Pons (tissue), 1 donor: Measurements from ENCODE around the gene RNF121.

Experiments
- DNase-seq: peaks from one replicate; pipeline ENCODE4 v3.0.0-alpha.2; 2016; ENCODE audit warnings: low spot score

RNF121 gene

DNA sequence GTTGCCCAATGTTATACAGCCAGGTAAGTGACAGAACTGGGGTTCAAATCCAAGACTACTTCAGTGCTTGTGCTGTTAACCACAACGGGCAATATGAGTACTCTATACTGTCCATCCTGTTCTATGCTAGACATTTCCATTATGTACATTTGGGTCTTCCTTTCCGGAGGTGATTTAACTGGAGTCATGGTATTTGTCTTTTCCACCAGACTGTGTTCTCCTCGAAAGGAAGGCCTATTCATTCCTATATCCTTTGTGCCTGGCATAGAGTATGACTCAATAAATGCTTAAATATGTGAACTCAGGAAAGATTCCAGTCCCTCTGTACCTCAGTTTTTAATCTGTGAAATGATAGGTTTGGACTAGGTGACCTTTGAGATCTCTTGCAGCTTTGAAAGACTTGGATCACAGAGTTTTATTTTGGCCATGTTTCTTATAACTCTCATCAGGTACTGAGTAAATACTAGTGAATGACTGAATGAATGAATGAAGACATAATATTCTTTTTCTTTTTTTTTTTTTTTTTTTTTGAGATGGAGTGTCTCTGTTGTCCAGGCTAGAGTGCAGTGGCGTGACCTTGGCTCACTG is 6.6 kb downstream of the RNF121 start:
- no peak for DNase-seq

DNA sequence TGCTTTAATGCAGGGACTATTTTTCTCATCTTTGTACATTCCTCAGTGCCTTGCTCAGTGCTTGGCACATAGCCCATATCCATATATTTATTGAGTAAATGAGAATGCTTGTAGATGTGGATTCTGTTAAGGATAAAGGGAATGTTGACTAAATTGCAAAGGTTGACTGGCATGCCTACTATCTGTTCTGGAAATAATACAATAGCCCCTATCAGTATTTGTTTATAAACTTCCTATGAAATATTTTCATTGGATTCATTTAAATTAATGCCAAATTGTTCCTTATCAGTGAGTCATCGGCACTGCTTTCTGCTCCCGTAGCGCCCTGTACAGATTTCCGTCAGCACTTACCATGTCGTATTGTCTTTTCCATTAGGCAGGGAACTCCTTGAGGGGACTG is 8.0 kb downstream of the RNF121 start:
- no peak for DNase-seq

DNA sequence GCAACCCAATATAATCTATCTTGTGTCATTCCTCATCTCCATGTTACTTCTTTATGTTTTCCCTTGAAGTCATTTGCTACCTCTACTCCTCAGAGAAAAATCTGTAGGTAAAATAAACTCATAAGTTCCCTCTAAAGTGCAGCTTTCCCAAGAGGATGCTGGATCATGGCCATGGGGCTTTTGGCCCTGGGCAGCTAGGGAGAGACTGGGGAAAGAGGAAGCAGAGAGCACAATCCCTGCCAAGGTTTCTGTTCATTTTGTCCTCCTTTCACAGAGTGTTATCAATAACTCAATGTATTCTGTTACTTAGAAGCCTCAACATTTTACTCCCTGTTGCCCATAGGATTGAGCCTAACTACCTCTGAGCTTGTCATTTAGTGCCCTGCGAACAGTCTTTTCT is 9.0 kb downstream of the RNF121 start:
- peak; percentile 9 for DNase-seq

DNA sequence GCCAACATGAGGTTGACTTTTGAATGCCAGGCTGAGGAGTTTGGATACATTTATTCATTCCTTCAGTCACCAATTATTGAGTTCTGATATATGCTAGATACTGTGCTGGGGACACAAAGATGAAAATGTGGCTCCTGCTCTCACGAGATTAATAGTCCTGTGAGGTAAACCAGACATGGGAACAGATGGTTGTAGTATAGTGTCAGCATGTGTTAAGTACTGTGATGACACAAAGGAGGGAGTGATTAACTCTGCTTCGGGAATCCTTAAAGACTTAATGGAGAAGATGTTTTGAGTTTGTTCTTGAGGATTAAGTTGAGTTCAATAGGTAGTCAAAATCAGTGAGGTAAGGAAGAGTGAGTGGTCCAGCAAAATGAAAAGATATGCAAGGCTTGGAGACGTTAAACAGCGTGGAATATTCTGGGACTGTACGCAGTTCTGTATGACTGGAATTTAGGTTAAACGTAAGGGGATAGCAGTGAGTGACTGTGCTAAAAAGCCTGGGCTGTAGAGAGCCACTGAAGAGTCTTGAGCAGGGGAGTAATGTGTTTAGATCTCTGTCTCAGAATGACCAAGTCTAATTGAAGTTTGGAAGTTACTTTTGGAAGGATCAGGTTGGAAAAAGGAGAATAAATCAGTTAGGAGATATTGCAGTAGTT is 11.8 kb downstream of the RNF121 start:
- peak; percentile 18 for DNase-seq

DNA sequence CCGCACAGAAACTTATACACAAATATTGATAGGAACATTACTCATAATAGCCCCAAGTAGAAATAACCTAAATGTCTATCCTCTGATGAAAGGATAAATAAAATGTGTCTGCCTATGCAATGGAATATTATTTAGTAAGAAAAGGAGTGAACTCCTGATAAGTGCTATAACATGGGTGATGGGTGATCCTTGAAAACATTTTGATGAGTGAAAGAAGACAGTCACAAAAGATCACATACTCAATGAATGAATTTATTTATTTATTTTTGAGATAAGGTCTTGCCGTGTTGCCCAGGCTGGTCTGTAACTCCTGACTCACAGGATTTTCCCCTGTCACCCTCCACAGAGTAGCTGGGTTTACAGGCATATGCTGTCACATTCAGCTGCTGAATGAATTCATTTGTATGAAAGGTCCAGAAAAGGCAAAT is 17.3 kb downstream of the RNF121 start:
- no peak for DNase-seq

DNA sequence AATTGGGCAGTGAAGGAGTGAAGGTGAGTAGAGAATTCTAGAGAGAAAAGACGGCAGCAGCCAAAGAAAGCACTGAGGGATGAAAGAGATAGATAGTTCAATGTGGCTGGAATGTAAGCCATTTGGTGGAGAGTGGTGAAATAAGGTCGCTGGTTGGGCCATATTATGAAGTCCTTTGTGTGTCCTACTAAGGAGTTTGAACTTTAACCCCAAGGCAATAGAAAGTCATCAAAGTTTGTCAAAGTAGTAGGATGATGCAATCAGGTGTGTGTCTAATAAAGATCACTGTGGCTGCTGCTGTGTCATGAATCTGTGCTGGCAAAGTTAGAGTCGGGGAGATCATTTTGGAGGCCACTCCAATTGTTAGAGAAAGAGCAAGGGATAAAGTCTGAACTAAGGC is 18.7 kb downstream of the RNF121 start:
- DNase-seq = no peak

DNA sequence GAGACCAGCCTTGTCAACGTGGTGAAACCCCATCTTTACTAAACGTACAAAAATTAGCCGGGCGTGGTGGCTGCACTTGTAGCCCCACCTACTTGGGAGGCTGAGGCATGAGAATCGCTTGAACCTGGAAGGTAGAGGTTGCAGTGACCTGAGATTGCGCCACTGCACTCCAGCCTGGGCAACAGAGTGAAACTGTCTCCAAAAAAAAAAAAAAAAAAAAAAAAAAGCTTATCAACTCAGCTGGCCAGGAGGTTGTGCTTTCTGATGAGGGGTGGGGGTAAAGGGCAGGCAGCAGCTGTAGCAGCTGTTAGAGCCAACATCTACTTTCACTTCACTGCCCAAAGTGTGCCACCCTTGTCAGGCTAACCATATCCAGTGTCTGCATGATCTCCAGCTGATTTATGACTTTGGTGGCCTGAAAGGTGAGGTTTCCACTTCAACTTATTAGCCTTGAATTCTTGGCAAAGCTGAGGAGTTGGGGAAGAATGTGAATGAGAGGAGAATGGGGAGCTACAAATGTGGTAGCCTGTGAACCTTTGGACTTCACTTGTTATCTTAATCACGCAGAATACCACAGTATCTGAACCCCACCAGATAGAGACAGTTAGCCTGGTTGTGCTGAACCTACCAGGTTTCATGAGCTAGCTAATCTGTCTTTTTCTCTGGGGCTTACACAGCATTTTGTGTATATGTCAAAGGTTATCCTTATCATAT is 19.6 kb downstream of the RNF121 start:
- no peak for DNase-seq

DNA sequence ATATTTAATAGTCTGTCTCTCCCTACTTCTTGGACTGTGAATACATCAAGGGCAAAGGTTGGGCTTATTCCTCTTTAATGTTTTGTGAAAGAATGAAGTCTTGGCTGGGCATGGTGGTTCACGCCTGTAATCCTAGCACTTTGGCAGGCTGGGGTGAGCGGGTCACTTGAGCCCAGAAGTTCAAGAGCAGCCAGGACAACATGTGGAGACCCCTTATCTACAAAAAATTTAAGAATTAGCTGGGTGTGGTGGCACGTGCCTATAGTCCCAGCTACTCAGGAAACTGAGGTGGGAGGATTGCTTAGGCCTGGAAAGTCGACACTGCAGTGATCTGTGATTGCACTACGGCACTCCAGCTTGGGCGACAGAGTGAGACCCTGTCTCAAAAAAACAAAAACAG is 20.2 kb downstream of the RNF121 start:
- no peak for DNase-seq

DNA sequence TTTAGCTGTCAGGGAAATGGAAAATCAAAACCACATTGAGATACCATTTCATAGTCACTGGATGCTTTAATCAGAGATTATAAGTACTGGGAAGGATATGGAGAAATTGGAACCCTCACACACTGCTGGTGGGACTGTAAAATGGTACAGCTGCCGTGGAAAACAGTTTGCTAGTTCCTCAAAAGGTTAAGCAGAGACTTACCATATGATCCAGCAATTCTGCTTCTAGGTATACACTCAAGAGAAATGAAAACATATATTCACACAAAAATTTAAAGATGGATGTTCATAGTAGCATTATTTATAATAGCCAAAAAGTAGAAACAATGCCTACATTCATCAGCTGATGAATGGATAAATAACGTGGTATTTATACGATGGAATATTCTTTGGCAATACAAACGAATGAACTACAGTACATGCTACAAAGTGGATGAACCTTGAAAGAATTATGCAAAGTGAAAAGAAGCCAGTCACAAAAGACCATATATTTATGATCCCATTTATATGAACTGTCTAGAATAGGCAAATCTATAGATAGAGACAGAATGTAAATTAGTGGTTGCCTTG is 23.0 kb downstream of the RNF121 start:
- no peak for DNase-seq

DNA sequence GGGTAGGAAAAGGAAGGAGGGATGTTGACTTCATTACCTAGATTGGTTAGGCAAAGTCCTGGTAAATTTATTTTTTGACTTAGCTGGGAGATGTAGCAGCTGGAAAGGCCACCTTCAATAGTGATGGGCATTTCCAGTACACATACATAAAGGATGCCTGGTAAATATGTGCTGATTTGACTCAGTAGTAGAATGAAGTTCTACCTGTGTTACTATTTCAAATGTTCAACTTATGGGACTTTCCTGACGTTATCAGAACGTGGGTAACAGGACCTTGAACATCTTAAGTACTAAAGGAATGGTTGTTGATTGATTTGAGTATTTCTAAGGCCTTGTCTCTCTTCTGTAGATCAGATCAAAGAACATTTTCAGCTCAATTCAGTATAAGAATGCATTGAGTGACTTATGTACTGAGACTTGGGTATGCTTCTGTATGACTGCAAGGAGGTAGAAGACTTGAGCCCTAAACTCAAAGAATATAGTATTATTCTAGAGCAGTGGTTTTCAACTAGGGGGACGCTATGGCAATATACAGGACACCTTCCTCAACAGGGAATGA is 27.1 kb downstream of the RNF121 start:
- no peak for DNase-seq

DNA sequence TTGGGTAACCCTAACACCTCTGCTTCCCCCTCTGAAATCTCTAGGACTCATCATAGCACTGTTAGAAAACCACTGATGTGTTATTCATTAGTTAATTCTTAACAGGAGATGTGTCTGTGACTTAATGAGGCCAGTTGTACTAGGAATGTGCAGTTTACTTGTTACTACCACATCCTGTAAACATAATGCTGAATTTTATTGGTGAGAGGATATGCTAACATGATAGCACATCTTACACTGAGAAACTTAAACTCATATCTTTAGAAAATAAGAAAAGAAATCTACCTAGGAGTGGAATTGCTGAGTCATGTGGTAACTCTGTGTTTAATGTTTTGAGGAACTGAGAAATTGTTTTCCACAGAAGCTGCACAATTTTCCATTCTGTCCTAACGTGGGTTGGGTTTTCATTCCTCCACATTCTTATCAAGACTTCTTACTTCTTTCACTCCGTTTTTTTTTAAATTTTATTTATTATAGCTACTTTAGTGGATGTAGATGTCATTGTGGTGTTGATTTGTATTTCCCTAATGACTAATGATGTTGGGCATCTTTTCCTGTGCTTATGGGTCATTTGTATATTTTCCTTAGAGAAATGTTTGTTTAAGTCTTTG is 33.7 kb downstream of the RNF121 start:
- peak; percentile 62 for DNase-seq

DNA sequence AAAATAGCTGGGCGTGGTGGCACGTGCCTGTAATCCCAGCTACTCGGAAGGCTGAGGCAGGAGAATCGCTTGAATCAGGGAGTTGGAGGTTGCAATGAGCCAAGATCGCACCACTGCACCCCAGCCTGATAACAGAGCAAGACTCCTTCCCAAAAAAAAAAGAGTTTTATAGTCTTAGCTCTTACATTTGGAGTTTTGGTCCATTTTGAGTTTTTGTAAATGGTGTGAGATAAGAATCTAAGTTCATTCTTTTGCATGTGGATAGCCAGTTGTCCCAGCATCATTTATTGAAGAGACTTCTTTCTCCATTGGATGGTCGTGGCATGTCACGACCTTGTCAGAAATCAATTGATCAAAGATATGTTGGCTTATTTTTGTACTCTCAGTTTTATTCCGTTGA is 34.6 kb downstream of the RNF121 start:
- DNase-seq = no peak

DNA sequence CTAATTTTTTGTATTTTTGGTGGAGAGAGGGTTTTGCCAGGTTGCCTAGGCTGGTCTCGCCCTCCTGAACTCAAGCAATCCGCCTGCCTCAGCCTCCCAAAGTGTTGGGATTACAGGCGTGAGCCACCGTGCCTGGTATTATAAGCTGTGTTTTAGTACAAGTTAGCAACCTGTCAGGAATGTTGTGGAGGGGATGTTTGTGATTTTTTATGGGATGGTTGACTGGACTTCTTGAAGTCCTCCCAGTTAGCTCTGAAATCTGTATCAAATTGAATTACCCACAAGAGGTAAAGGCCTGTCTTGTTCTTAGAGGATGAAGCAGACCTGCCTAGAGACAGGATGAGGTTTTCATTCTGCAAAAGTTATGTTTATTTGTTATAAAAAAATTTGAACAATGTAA is 35.8 kb downstream of the RNF121 start:
- no peak for DNase-seq

DNA sequence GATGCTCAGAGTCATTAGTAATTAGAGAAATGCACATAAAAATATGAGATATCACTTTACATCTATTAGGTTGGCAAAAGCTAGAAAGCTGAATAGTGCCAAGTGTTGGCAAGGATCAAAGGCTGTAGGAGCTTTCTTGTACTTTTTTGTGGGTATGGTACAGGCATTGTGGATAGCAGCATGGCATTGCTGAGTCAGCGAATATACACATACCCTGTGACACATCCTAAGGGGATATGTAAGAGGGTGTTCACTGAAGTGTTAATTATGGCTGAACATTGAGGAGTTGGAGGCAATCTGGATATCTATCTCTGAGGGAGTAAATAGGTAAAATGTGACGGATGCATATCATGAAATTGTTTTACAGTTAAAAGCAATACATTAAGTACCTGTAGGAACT is 42.8 kb downstream of the RNF121 start:
- no peak for DNase-seq

DNA sequence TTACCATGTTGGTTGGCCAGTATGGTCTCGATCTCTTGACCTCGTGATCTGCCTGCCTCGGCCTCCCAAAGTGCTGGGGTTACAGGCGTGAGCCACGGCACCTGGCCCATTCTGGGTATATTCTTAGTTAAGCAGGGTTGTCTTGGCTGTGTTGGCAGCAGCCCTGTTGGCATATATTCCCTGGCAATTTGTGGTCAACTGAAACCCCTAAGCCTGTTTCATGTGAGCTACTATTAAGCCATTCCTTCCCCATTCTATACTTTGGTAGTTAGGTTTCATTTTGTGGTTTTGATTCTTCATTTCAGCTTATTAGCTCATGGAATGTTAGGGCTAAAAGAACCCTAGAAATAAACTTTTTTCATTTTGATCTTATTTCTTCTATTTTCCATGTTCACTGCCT is 47.7 kb downstream of the RNF121 start:
- no peak for DNase-seq

DNA sequence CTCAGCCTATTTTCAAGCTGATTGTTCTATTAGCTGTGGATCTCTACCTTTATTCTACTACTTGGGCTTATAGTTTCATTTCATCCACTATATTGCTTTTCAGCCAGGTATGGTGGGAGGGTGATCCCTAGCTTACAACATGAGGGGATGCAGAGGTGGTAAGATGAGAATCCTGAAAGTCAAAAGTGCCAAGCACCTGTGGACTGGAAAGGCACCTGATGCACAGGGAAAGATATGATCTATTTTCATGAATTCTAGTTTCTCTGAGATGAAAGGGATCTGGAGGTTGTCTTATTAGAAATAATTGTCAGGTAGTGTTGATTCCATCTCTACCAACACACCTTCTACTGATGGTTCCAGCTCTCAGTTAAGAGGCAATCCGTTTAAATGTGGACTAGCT is 48.2 kb downstream of the RNF121 start:
- DNase-seq = no peak

DNA sequence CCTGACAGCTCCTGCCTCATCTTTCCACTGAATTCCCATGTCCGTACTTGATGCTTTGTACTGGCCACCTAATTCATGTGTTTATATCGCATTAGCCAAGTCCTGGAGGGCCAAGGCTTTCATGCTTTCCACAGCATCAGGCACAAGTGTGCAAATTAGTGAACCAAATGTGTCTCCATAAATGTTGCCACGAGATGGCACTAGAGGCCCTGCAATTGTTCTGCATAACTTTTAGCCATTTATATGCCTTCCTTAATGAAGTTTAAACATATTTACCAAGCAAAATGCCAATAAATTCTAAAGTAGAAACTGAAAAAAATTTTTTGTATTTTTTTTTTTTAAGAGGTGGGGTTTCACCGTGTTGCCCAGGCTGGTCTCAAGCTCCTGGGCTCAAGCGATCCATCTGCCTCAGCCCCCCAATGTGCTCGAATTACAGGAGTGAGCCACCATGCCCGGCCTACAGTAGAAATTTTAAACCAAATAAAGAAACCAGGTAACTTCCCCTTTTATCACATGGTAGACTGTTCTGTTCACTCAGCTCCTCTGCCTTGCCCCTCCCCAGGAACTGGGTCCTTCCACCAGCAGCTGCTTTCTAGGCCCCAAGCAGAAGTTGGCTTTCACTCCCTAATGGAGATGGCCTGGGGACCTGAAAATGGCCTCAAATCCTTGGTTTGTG is 49.0 kb downstream of the RNF121 start:
- peak; percentile 82 for DNase-seq

DNA sequence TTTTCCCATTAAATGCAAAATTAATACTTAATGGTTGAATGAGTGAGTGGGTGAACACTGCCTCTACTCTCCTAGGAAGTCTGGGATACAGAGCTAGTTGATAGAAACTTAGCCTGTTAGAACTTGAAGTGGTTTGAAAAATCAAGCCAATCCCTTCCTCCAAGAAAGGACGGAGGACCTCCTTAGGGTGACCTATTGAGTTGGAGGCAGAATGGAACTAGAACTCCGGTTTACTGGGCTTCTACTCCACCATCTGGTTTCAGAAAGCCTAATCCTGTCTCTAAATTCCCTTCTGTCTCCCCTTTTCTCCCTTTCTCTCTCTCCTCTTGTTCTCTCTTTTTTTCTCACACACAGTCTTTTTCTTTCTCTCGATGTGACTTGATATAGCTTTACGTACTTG is 50.2 kb downstream of the RNF121 start:
- no peak for DNase-seq

DNA sequence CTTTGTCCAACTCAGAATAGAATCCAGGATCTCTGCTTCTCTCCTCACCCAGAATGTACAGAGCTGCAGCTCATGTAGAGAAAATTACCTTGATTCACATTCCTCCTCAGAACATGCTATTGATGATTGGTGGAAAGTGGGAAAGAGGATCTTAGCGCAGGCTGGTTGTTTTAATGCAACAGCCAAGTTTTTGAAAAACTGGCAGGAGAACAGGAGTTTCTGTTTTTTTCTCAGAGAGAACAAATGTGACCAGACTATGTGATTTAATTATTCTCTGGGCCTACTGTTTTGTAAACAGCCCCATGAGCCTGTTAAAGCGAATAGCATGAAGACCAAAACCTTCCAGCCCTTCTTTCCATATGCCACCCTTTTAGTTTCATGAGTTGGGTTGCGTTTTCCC is 50.8 kb downstream of the RNF121 start:
- peak; percentile 72 for DNase-seq

DNA sequence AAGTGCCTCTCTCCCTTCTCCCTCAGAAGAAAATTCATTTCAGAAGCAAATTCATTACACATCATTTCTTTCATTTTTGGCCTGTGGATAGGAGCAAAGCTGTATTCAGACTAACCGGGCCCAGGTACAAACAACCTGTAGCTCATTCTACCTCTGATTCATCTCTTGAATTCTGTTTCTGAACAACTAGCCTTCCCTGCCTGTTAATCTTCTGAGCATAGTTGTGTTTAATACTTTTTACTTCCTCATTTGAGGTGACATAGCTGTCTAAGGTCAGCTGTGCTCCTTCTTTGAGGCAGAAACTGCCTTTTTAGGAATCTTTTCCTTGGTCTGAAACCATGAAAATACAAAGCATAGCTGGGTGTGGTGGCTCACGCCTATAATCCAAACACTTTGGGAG is 57.3 kb downstream of the RNF121 start:
- no peak for DNase-seq

DNA sequence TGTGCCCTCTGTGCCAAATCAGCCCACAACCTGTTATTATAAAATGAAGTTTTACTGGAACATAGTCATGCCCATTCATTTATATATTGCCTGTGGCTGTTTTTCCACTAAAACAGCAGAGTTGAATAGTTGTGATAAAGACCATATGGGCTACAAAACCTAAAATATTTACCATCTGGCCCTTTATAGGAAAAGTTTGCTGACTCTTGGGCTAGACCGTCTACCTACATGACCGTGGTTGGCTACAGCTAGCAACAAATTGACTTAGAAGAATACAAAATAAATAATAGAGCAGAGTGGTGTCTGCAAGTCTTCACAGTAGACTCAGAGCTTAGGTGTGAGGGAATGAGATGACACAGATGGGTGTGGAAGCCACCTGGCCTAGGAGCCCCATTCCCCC is 58.7 kb downstream of the RNF121 start:
- DNase-seq = no peak

DNA sequence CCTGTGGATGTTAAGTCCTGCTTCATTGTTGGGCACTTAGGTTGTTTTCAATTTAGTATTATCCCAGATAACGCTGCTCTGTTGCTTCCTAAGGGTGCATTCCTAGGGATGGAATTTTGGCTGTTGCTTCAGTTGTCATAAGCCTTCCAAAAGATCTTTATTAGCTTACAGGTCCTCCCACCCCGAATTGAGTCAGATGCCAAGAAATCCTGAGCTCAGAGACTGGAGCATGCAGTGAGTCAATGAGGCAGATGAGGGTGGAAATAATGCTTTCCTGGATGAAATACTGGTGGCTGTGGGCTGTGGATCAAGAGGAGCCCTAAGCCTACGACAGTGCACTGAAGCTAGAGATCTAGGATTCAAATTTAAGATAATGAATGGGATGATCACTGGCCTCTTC is 59.2 kb downstream of the RNF121 start:
- DNase-seq = no peak
